ENCODE data around the gene DENND5B.
"Not testable (repeated sequence)": the region's sequence is repeated elsewhere in the genome, so short reads cannot be mapped to it uniquely, and the experiment has no call there.

Gene DENND5B

DNA sequence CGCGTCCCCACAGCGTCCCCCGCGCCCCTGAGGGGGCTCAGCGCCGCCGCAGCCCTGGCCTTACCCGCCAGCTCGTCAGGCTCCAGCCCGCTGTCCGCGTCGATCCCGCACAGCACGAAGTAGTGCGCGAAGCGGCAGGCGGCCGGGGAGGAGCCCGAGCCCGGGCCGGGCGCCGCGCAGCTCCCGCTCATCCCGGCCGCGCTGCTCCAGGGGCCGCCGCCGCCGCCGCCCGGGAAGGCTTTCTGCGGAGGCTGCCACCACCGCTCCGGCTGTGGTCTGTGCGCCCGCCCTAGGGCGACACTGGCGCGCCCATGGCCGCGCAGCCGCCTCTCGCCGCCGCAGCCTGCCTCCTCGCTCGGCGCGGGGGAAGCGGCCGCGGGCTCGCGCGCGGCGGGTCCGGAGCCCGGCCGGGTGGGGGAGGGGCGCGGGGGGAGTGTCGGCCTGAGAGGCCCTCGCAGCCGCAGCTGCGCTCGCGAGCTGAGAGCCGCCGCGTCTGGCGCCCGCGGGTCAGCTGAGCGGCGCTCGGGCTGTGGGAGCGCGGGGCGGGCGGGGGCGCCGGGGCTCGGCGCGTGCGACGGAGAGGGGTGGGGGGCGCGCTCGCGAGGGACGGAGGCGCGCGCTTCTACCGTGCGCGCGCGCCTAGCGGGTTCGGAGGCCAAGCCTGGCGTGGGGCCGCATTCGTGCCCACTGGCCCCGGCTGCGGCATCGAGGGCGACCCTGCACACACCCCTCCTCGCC is at the start of gene DENND5B:
DENND5B (minus strand) TSS at position 495 of the 738 bp plus-strand sequence; CDS start at position 191, 304 bp downstream.
- DNase-seq = peak; percentile 29 to 78

DNA sequence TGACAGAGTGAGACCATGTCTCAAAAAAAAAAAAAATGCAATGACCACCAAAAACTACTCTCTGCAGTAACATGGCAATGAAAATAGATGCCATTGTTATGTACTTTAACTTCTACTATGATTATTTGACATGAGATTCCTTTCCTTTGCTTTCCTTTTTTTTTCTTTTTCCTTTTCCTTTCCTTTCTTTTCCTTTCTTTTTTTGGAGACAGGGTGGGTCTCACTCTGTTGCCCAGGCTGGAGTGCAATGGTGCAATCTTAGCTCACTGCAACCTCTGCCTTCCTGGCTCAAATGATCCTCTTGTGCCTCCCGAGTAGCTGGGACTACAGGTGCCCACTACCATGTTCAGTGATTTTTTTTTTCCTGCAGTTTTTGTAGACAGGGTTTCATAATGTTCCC is 43.7 kb upstream of the DENND5B start:
- DNase-seq = no peak

DNA sequence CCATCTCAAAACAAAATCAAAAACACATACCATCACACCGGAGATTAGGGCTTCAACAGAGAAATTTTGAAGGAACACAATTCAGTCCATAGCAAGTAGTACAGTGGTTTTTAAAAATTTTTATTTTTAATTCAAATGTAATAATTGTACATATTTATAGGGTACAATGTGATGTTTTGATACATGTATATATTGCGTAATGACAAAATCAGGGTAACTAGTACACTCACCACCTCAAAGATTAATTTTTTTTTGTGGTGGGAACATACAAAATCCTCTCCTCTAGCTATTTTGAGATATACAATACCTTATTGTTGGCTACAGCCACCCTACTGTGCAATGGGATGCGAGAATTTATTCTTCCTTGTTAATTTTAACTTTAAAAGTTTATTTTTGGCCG is 42.5 kb upstream of the DENND5B start:
- no peak for DNase-seq

DNA sequence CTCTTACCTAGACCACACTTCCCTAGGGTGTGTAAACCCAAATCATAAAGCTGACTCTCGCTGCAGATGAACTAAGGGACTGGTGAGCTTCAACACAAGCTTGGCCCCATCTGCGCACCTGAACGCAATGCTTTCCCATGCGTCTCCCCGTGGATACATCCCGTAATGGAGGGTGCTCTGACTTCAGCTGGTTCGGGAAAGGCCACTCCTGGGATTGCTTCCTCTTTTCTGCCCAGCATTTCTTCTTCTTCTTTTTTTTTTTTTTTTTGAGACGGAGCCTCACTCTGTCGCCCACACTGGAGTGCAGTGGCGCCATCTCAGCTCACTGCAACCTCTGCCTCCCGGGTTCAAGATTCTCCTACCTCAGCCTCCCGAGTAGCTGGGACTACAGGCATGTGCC is 40.9 kb upstream of the DENND5B start:
- DNase-seq = no peak

DNA sequence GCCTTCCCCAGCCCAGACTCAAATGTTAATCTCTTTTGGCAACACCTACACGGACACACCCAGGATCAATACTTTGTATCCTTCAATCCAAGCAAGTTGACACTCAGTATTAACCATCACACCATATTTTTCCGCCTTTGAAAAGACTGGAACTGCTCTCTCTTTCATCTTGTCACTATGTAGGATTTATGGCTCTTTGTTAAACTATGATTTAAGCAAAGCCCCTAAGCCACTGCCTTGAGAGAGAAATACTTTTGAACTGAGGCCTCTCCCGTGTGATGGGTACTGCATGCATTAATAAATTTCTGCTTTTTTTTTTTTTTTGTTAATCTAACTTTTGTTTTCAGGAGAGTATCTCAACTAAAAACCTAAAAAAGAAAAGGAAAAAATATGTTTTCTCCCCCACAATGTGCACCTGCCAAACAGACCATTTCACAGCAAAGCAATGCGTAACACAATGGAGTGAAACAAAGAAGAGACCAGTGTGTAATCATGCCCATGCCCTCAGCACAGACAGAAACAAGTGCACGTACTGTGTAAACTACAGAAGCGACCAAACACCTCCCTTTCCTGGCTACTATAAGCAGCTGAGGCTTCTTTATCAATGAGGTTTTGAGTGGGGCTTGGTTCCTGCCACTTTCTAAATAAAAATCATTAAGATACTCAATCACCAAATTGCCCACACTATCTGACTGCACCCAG is 40.2 kb upstream of the DENND5B start:
- DNase-seq = no peak

GRCh38 chr12:31629756-31630732 is 39.1 kb upstream of the DENND5B start:
- DNase-seq = no peak

DNA sequence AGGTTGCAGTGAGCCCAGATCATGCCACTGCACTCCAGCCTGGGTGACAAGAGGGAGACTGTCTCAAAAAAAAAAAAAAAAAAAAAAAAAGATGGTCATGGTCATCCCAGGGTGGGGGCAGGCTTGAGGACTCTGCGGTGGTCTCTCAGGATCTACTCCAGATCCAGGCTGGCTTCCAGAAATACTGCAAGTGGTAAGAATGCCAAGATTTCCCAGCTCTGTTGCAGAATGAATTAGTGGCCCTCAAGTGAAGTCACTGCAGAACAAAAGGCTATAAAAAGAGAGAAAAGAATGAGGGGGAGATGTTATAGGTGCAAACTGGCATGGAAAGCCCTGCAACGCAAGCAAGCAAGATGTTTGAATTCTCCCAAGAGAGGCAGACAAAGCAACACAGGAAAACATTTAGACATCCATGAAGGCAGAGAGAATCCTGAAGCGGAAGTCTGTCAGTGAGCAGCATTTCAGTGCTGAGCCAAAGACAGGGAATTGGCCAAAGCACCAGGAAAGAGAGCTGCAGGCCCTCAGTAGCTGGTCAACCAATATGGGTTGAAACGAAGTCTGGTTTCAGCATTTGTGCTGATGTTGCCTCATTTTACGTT is 36.6 kb upstream of the DENND5B start:
- no peak for DNase-seq

DNA sequence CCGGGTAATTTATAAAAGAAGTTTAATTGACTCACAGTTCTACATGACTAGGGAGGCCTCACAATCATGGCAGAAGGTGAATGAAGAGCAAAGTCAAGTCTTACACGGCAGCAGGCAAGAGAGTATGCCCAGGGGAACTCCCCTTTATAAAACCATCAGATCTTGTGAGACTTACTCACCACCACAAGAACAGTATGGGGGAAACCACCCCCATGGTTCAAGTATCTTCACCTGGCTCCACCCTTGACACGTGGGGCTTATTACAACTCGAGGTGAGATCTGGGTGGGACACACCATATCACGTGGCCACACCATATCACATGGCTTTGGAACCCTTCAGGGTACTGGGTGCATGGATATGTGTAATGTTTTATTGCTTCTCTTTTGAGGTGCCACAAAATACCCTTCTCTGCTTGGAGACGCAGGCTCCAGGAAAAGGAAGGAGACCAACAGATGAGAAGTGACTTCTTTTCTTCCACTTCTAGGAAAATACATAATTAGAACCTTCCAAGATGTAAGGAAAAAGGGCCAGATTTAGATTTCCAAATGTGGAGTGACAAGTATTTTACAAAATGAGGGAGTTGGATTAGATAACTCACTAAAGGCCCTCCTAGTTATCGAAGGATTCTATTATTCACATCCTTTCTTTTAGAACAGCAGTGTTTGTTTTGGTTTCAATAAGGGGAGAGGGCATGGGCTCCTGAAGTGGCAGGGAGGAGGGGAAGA is 35.5 kb upstream of the DENND5B start:
- no peak for DNase-seq

DNA sequence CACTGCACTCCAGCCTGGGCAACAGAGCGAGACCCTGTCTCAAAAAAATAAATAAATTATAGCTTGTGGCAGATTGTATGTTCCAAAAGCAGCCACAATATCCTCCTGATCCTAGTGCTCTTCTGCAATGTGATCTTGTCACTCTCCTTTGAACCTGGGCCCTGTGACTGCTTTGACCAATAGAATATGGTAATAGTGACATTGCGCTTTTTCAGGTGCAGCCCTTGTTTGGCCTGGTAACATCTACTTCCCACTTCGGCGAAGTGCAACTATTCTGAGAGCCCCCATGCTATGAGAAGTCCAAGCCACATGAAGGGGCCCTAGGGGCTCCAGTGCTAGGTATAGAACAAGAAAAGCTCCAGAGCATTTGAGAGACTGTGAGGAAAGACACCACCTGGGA is 31.1 kb upstream of the DENND5B start:
- no peak for DNase-seq

DNA sequence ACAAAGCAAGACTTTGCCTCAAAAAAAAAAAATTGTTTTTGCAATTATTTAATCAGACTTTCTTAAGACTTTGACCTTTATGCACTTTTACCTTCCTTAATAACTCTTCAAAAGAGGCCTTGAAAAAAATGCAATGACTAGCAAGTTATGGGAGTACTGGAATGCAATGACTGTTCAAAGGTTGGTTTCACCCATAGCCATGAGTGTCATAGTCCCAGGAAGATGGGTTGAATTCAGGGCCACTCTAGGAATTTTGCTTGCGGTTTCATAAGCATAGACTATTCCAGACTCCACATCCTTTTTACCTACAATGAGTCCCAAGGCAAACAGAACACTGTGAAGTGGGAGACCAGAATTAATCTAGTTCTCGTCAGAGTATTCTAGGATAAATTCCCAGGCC is 29.4 kb upstream of the DENND5B start:
- no peak for DNase-seq

DNA sequence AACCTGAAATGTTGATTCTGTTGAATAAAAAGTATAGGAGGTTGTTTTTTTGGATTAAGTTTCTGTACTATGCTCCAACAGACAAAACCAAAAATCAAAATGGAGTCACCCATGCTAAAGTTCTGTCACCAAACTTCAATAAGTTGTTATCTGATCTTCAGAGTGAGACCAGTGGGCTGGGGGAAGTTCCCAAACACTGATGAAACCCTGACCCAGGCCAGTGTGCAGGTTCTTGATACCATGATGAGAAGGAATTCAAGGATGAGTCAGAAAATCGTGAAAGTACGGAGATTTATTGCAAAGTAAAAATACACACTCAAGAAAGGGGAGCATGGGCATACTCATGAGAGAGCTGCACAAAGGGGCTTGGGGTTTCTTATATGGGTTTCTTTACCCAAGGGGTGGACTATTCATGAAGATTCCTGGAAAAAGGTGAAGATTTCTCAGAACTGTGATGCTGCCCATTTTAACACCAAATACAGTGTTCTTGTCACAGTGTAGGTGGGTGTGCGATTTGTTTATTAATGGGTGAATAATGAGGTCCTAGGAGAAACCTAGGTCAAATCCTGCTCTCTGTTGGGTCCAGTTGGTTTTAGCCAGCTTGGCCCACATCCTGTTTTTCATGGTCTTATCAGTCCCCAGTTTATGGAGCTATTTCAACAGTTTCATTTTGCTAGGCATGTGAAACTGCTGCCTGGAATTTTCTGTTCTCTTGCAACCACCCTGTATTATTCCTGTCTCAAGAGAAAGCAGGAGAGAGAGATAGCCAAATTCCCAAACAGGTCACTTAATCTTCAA is 27.5 kb upstream of the DENND5B start:
- no peak for DNase-seq

- DNase-seq = no peak
Observed at GRCh38 chr12:31612819-31613218, 21.9 kb upstream of the DENND5B start.

- DNase-seq = not testable (repeated sequence)
Observed at GRCh38 chr12:31608299-31608698, 17.4 kb upstream of the DENND5B start.

DNA sequence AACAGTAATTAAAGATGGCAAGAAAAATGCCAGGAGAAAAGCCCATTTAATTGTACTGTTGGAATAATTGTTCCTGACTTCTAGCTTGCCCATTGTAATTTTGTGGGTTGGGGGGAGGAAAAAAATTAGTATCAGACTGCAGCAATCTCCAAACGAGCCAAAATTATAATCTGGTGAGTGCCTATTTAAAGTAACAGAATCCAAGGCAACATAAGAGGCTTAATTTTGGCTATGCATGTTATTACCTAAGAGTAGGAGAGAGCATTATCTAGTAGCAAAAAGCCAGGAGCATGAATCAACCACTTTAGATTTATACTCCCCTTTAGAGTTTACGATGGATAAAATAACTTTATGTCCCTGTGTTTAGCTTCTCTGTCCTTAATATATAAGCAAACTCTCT is 14.6 kb upstream of the DENND5B start:
- peak; percentile 1 to 24 for DNase-seq

- DNase-seq = no peak
Observed at GRCh38 chr12:31603546-31604009, 12.6 kb upstream of the DENND5B start.

DNA sequence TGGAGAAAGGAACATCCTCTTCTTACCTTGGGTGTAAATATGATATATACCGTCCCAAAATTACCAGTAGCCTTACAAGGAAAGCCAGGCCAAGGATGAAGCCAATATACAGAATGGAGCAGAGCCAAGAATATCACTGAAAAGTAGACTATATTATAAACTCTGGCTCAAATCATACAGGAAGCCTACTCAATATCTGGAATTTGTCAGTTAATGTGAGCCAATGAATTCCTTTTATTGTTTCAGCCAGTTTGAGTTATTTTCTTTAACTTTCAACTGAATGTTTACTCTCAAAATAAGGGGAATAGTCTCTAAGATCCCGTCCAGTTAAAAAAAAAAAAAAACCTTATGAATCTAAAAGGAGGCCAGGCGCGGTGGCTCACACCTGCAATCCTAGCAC is 9.8 kb upstream of the DENND5B start:
- no peak for DNase-seq

DNA sequence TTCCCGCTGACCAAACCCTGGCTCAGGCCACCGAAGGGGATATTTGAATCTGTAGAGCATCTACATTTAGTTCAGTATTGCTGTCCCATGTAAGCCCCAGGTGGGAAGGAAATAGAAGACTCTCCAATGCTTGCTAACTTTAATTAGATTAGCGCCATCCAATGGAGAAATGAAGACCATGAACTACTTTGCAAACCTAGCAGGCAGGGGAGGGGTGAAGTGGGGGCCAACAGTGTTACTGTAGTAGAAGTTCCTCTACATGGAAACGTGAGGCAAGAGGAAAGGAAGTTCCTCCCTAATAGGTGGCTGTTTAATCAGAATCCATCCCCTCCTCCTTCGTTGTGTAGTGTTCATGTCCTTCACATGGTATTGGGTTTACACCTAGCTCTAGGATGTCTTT is 9.3 kb upstream of the DENND5B start:
- DNase-seq = no peak

DNA sequence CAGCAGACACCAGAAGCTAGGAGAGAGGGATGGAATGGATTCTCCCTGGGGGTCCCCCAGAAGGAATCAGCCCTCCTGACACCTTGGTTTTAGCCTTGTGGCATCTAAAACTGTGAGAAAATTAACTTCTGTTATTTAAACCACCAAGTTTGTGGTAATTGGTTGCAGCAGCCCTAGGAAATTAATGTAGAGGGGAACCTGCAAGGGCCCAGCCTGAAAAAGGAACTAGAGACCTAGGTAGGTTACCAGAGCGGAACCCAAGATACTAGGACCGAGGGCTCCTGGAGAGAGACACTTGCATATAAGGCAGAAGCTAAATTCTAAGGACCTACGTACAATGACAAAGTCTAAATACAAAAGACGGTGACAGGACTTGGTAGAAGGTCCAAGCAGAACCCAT is 8.1 kb upstream of the DENND5B start:
- no peak for DNase-seq

DNA sequence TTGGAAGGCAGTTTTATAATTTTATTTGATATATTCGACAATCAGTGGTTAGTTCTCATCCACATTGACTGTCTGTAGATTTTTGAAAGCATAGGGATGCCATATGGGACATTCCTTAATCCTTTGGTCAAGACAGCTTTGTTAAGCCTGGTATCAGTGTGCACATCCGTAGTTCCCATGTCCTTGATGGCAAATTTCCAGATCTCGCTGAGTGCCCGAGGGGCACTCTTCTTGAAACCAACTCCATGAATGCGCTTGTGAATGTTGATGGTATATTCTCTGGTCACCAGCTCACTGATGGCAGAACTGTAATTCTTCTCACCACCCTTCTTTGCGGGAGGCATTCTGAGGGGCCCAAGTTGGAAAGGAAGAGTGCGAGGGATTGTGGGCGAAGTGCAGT is 6.1 kb upstream of the DENND5B start:
- DNase-seq = peak; percentile 71 to 83

DNA sequence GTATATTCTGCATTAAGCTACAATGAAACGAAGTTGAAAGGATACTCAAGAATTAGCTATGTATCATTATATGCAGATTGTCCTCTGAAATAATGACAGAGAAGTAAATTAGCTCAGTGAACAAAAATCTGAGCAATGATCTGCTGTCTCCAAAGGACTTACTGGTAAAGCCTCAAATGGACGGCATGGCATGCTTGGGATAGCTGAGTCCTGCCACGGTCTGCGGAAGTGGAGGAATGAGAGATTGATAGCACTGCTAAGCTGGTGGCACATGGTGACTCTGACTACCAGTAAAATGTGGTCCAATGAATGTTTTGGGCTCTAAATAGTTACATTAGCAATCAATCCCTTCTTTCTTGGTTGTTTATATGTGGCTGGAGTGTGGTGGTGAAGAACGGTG is 3.7 kb upstream of the DENND5B start:
- no peak for DNase-seq

- DNase-seq = peak; percentile 16 to 44
Observed at GRCh38 chr12:31591380-31591901, 505 bp upstream of the DENND5B start.
